OCI-LY1 (cell line): ENCODE results near the gene SMCO2.

ENCODE experiments used
- H2AFZ ChIP-seq: fragments of 200-600 bp; sonication (generic), shearing (Covaris generic); 2 replicates; pipeline ENCODE4 v1.6.0; 2014; ENCODE audit warnings: antibody characterized with exemption, mild to moderate bottlenecking, low read length
- H3F3A ChIP-seq: fragments of 200-600 bp; sonication (generic), shearing (Covaris generic); 2 replicates; pipeline ENCODE4 v1.6.0; 2014; ENCODE audit warnings: mild to moderate bottlenecking, antibody characterized with exemption, low read length, moderate library complexity; ENCODE audit not compliant: insufficient read depth
- H3K27ac ChIP-seq: fragments of 200-600 bp; sonication (generic); 2 replicates; pipeline ENCODE4 v1.5.1; 2014; ENCODE audit warnings: low read length, mixed run types, mild to moderate bottlenecking, low read depth; ENCODE audit not compliant: poor library complexity, severe bottlenecking
- H3K27me3 ChIP-seq: fragments of 200-600 bp; sonication (generic); 2 replicates; pipeline ENCODE4 v1.6.0; 2014; ENCODE audit warnings: antibody characterized with exemption, mild to moderate bottlenecking, low read length, moderate library complexity; ENCODE audit not compliant: insufficient read depth
- H3K36me3 ChIP-seq: fragments of 200-600 bp; sonication (generic); 2 replicates; pipeline ENCODE4 v1.6.1; 2014; ENCODE audit warnings: mild to moderate bottlenecking, antibody characterized with exemption, low read length, moderate library complexity, mixed read lengths; ENCODE audit not compliant: insufficient read depth
- H3K4me1 ChIP-seq: fragments of 200-600 bp; sonication (generic); 2 replicates; pipeline ENCODE4 v1.5.1; 2014; ENCODE audit warnings: mild to moderate bottlenecking, low read length, moderate library complexity; ENCODE audit not compliant: insufficient read depth, severe bottlenecking
- H3K4me2 ChIP-seq: fragments of 200-600 bp; sonication (generic), shearing (Covaris generic); 2 replicates; pipeline ENCODE4 v1.6.1; 2014; ENCODE audit warnings: low read length
- H3K4me3 ChIP-seq: fragments of 200-600 bp; sonication (generic); 2 replicates; pipeline ENCODE4 v1.5.1; 2014; ENCODE audit warnings: low read length, low read depth, mild to moderate bottlenecking, mixed read lengths; ENCODE audit not compliant: poor library complexity, severe bottlenecking
- H3K79me2 ChIP-seq: fragments of 200-600 bp; shearing (Covaris generic); 2 replicates; pipeline ENCODE4 v1.6.1; 2016; ENCODE audit warnings: mixed run types, low read length, mixed read lengths; ENCODE audit not compliant: insufficient read depth
- H3K9ac ChIP-seq: fragments of 200-600 bp; sonication (generic), shearing (Covaris generic); 2 replicates; pipeline ENCODE4 v1.6.1; 2014; ENCODE audit warnings: mild to moderate bottlenecking, low read length, mixed read lengths
- H3K9me2 ChIP-seq: fragments of 200-600 bp; sonication (generic), shearing (Covaris generic); 2 replicates; pipeline ENCODE4 v1.6.1; 2014; ENCODE audit warnings: low read depth, mild to moderate bottlenecking, low read length, mixed read lengths
- H3K9me3 ChIP-seq: fragments of 200-600 bp; shearing (Covaris generic); 2 replicates; pipeline ENCODE4 v1.6.1; 2014; ENCODE audit warnings: low read length, mixed read lengths
- H4K20me1 ChIP-seq: fragments of 200-600 bp; sonication (generic), shearing (Covaris generic); 2 replicates; pipeline ENCODE4 v1.6.0; 2016; ENCODE audit warnings: mild to moderate bottlenecking, low read length; ENCODE audit not compliant: insufficient read depth
- CTCF ChIP-seq: fragments of 200-600 bp; sonication (generic), shearing (Covaris generic); IDR thresholded peaks from 2 replicates; pipeline ENCODE4 v1.5.1; 2017; ENCODE audit warnings: mild to moderate bottlenecking, antibody characterized with exemption, low read length, moderate library complexity, mixed read lengths
- EZH2 ChIP-seq: fragments of 200-600 bp; sonication (generic), shearing (Covaris generic); IDR thresholded peaks from 2 replicates; pipeline ENCODE4 v1.8.0; 2017; ENCODE audit warnings: borderline replicate concordance, mixed run types, mild to moderate bottlenecking, antibody characterized with exemption, low read length, moderate library complexity, mixed read lengths

The SMCO2 gene

DNA sequence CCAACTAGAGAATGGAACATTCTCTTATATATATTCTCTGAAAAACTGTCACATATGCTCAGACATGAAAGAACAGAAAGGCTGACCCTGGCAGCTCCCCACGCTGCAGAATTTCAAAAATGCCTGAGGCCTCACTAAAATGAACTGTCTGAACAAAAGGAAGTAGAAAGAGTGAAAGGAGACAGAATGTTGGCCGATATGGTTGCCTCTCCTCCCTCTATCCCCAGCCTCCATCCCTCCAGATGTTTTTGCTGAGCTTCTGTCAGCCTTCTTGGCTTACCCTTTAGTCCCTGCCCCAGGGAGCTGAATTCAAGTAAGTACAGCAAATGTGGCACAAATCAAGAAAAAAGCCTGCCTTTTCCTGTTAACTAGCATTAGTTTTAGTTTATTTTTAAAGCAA is 6.9 kb downstream of the SMCO2 start:
- H3K9ac ChIP-seq = no peak overlapping the region
- no peaks in the 10 kb centered on the region for H3K9me2 ChIP-seq
- H3K9me3 ChIP-seq = no peaks in the 10 kb centered on the region
- no peaks in the 10 kb centered on the region for H3K79me2 ChIP-seq
- H4K20me1 ChIP-seq = no peaks in the 10 kb centered on the region
- no peaks in the 10 kb centered on the region for H3K4me1 ChIP-seq
- TF ChIP-seq CTCF = no peak
- no peak overlapping the region for H2AFZ ChIP-seq
- H3K27me3 ChIP-seq = no peaks in the 10 kb centered on the region
- H3K4me3 ChIP-seq = no peak overlapping the region
- no peak overlapping the region for H3K27ac ChIP-seq
- no peaks in the 10 kb centered on the region for H3F3A ChIP-seq
- H3K36me3 ChIP-seq = no peaks in the 10 kb centered on the region
- no peak overlapping the region for H3K4me2 ChIP-seq

DNA sequence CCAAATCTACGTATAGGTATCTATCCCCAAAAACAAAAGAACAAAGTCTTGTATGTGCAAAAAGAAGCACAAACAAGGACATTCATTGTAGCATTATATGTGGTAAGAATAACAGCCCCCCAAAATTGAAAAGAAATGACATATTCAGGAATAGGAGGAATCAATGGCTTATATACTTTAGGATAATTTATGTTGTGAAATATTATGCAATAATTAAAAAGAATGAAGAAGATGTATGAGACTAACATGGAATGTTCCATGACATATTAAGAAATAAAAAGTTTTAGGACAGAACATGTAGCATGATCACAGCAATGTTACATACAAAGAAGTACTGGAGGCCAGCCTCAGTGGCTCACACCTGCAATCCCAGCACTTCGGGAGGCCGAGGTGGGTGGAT is 9.1 kb downstream of the SMCO2 start:
- no peak overlapping the region for H3K9ac ChIP-seq
- H3K27ac ChIP-seq = no peak overlapping the region
- no peak overlapping the region for H3K4me2 ChIP-seq
- H3K9me2 ChIP-seq = no peaks in the 10 kb centered on the region
- no peaks in the 10 kb centered on the region for H3K4me1 ChIP-seq
- H3K27me3 ChIP-seq = no peaks in the 10 kb centered on the region
- no peaks in the 10 kb centered on the region for H3K79me2 ChIP-seq
- H3K4me3 ChIP-seq = no peak overlapping the region
- H3F3A ChIP-seq = no peaks in the 10 kb centered on the region
- H4K20me1 ChIP-seq = no peaks in the 10 kb centered on the region
- no peaks in the 10 kb centered on the region for H3K9me3 ChIP-seq
- TF ChIP-seq CTCF (no peak), EZH2 (no peak)
- H3K36me3 ChIP-seq = no peaks in the 10 kb centered on the region
- H2AFZ ChIP-seq = no peak overlapping the region

GRCh38 chr12:27456618-27457017 is 10.1 kb downstream of the SMCO2 start:
- Histone ChIP-seq H3K36me3 (no peaks in the 10 kb centered on the region), H3K4me2 (no peak overlapping the region), H3K27me3 (no peaks in the 10 kb centered on the region), H3K4me3 (no peak overlapping the region), H3F3A (no peaks in the 10 kb centered on the region), H3K4me1 (no peaks in the 10 kb centered on the region), H2AFZ (no peak overlapping the region), H4K20me1 (no peaks in the 10 kb centered on the region), H3K9ac (no peak overlapping the region), H3K79me2 (no peaks in the 10 kb centered on the region), H3K9me3 (no peaks in the 10 kb centered on the region), H3K27ac (no peak overlapping the region), H3K9me2 (no peaks in the 10 kb centered on the region)
- TF ChIP-seq CTCF (no peak), EZH2 (no peak)
